ENCODE data around the gene OLIG3. TPM values are rescaled to one million over a fixed set of nuclear protein-coding genes. Genes with fewer than 3 reads are reported as not detected.

OLIG3 gene
- total RNA-seq, 1 donor from 2014 or later, result 0.14 TPM

DNA sequence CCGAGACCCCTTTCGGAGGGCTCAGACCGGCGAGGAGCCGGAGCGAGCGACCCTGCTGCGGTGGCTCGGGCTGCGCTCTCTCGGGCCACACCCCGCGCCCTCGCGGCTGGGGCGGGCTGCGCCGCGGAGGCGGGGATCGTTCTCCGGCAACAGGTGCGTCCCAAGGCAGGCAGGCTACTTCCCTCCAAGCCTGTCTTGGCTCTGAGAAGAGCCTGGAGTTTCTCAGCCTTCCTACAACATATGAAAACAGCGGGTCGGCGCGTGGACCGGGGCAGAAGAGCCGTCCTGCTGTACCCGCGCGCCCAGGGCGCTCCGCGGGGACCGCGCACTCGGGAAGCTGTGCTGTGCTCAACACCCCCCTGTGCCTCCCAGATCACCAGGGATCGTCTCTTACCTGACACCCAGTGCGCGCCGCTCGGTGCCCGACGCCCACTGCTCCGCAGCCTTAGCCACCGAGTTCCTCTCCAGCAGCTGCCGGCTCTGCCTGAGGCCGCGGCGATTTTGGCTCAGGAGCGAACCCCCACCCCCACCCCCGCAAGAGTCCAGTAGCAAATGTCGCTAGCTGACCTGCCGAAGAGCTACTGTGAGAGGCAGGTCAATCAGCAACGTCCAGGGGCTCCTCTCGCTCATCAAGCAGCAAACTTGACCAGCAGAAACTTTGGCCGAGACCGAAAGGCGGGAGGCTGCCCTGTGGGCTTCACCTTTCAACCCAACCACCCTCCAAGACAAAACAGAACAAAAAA, 3.7 kb upstream of the OLIG3 start:
- TF ChIP-seq EZH2 (IDR thresholded peaks at IDR 0.05; ENCODE audit: insufficient read depth, low read length), result peak; percentile 89
- TF ChIP-seq, protein P1, sequence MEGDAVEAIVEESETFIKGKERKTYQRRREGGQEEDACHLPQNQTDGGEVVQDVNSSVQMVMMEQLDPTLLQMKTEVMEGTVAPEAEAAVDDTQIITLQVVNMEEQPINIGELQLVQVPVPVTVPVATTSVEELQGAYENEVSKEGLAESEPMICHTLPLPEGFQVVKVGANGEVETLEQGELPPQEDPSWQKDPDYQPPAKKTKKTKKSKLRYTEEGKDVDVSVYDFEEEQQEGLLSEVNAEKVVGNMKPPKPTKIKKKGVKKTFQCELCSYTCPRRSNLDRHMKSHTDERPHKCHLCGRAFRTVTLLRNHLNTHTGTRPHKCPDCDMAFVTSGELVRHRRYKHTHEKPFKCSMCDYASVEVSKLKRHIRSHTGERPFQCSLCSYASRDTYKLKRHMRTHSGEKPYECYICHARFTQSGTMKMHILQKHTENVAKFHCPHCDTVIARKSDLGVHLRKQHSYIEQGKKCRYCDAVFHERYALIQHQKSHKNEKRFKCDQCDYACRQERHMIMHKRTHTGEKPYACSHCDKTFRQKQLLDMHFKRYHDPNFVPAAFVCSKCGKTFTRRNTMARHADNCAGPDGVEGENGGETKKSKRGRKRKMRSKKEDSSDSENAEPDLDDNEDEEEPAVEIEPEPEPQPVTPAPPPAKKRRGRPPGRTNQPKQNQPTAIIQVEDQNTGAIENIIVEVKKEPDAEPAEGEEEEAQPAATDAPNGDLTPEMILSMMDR (IDR thresholded peaks at IDR 0.05; ENCODE audit: insufficient read depth, low read depth, low read length), result no peak
- FAIRE-seq (no peak), DNase-seq (ENCODE audit: low read depth) (no peak)
- peaks cover 69% of the 10 kb centered on the region for H3K27me3 Mint-ChIP-seq (ENCODE audit: low read depth, unreplicated experiment)
- H3K4me3 ChIP-seq (ENCODE audit: insufficient read depth, low read depth, low read length), result no peak overlapping the region
- H2AFZ ChIP-seq (ENCODE audit: low read depth, low read length), result no peak overlapping the region
- peak overlapping the region; percentile 15 for H3K4me2 ChIP-seq (ENCODE audit: low read length)
- peaks cover 3% of the 10 kb centered on the region for H3K9me3 ChIP-seq (ENCODE audit: insufficient read depth, low read depth, low read length)
- H3K9ac ChIP-seq (ENCODE audit: low read length), result no peak overlapping the region
- H3K4me1 Mint-ChIP-seq (ENCODE audit: low read depth, unreplicated experiment), result peaks cover 4% of the 10 kb centered on the region
- peaks cover 84% of the 10 kb centered on the region for H3K27me3 ChIP-seq (ENCODE audit: insufficient read depth, low read length)
- H3K4me1 ChIP-seq (ENCODE audit: insufficient read depth, low read length), result no peaks in the 10 kb centered on the region
- H3K36me3 ChIP-seq (ENCODE audit: insufficient read depth, low read length), result no peaks in the 10 kb centered on the region
- peaks cover 10% of the 10 kb centered on the region for H4K20me1 ChIP-seq (ENCODE audit: insufficient read depth, low read length)
- no peaks in the 10 kb centered on the region for H3K79me2 ChIP-seq (ENCODE audit: insufficient read depth, low read length)
- H3K27ac ChIP-seq (ENCODE audit: low read depth, low read length), result no peak overlapping the region
- peaks cover 14% of the 10 kb centered on the region for H3K9me3 Mint-ChIP-seq (ENCODE audit: unreplicated experiment)
- no peak overlapping the region for H3K4me3 Mint-ChIP-seq (ENCODE audit: unreplicated experiment)
- H3K27ac Mint-ChIP-seq (ENCODE audit: unreplicated experiment), result no peak overlapping the region
- H3K36me3 Mint-ChIP-seq (ENCODE audit: low read depth, unreplicated experiment), result no peaks in the 10 kb centered on the region

DNA sequence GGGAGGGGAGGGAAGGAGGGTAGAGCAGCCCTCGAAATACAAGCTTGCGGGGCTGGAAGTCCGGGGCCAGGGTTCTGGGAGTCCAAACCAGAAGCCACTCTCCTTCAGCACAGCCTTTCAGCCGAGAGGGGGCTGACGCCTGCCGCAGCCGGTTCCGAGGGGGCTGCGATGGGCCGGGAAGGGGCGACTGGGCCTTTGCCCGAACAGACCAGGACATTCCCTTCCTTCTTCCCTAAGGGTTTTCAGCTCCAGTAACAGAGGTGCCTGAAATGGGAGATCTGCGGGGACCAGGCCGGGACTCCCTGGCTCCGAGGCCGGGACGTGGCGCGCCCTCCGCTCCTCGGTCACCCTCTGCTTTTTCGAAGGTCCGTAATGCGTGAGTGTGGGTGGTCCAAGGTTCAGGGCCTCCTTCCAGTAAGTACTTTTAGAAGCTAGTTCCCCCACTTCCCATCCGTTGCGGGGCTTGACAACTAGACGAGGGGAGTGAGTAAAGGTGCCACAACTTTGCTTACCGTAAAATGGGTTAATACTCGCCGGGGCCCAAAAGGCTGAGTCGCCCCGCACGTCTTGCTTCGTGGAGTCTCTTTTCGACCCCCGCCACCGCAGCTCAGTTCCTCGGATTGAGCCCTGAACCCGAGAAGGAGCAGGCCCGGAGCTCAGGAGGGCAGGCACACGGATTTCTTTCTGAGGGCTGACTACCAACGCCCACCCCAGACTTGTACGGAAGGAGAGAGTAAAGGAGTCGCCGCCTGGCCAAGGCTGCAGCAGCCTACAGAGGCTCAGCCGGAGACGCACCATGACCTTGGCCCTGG, 2.9 kb upstream of the OLIG3 start:
- no peak for DNase-seq (ENCODE audit: low read depth)
- H3K36me3 Mint-ChIP-seq (ENCODE audit: low read depth, unreplicated experiment), result no peaks in the 10 kb centered on the region
- peak overlapping the region; percentile 15 for H3K4me2 ChIP-seq (ENCODE audit: low read length)
- no peaks in the 10 kb centered on the region for H3K79me2 ChIP-seq (ENCODE audit: insufficient read depth, low read length)
- H3K36me3 ChIP-seq (ENCODE audit: insufficient read depth, low read length), result no peaks in the 10 kb centered on the region
- TF ChIP-seq EZH2 (IDR thresholded peaks at IDR 0.05; ENCODE audit: insufficient read depth, low read length), result peak; percentile 29
- TF ChIP-seq, protein P1 (IDR thresholded peaks at IDR 0.05; ENCODE audit: insufficient read depth, low read depth, low read length), result no peak
- H3K27ac ChIP-seq (ENCODE audit: low read depth, low read length), result no peak overlapping the region
- peaks cover 72% of the 10 kb centered on the region for H3K27me3 Mint-ChIP-seq (ENCODE audit: low read depth, unreplicated experiment)
- peaks cover 4% of the 10 kb centered on the region for H3K4me1 Mint-ChIP-seq (ENCODE audit: low read depth, unreplicated experiment)
- H3K27ac Mint-ChIP-seq (ENCODE audit: unreplicated experiment), result no peak overlapping the region
- no peak overlapping the region for H2AFZ ChIP-seq (ENCODE audit: low read depth, low read length)
- peaks cover 10% of the 10 kb centered on the region for H4K20me1 ChIP-seq (ENCODE audit: insufficient read depth, low read length)
- peaks cover 3% of the 10 kb centered on the region for H3K9me3 ChIP-seq (ENCODE audit: insufficient read depth, low read depth, low read length)
- H3K9me3 Mint-ChIP-seq (ENCODE audit: unreplicated experiment), result peaks cover 19% of the 10 kb centered on the region
- no peak overlapping the region for H3K4me3 Mint-ChIP-seq (ENCODE audit: unreplicated experiment)
- no peak overlapping the region for H3K4me3 ChIP-seq (ENCODE audit: insufficient read depth, low read depth, low read length)
- H3K4me1 ChIP-seq (ENCODE audit: insufficient read depth, low read length), result no peaks in the 10 kb centered on the region
- no peak overlapping the region for H3K9ac ChIP-seq (ENCODE audit: low read length)
- FAIRE-seq, result no peak
- peaks cover 87% of the 10 kb centered on the region for H3K27me3 ChIP-seq (ENCODE audit: insufficient read depth, low read length)

All from astrocyte (in vitro differentiated cells and primary cell).